ENCODE measurements around the gene UGT2B17.

DNA sequence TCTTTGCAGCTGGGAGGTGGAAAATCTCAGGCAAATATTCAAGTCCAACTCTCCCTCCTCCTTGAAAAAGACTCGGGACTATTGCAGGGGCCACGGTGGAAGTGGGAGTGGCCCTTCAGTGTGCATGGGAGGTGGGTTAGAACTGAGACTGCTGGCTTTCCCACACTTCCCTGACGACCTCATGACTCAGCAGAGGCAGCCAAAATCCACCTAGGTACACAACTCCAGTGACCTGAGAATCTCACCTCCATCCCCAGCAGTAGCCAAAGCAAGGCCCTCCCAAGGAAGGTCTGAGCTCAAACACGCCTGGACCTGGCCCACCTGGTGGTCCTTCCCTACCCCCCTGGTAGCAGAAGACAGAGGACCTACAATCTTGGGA is 6.2 kb upstream of the UGT2B17 start:
- TF ChIP-seq, protein P1, sequence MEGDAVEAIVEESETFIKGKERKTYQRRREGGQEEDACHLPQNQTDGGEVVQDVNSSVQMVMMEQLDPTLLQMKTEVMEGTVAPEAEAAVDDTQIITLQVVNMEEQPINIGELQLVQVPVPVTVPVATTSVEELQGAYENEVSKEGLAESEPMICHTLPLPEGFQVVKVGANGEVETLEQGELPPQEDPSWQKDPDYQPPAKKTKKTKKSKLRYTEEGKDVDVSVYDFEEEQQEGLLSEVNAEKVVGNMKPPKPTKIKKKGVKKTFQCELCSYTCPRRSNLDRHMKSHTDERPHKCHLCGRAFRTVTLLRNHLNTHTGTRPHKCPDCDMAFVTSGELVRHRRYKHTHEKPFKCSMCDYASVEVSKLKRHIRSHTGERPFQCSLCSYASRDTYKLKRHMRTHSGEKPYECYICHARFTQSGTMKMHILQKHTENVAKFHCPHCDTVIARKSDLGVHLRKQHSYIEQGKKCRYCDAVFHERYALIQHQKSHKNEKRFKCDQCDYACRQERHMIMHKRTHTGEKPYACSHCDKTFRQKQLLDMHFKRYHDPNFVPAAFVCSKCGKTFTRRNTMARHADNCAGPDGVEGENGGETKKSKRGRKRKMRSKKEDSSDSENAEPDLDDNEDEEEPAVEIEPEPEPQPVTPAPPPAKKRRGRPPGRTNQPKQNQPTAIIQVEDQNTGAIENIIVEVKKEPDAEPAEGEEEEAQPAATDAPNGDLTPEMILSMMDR (conservative IDR thresholded peaks at IDR 0.05; ENCODE audit: low read depth, low read length): no peak
- TF ChIP-seq EZH2 (IDR thresholded peaks at IDR 0.05; ENCODE audit: borderline replicate concordance, low read depth, low read length, poor library complexity, severe bottlenecking): no peak
